HG02840 (cell line): ENCODE data around the gene WTIP.

Source experiments
- ATAC-seq: cut with Tn5 transposase; IDR thresholded peaks from one replicate; pipeline ENCODE4 v1.9.1; 2021; ENCODE audit warnings: mild to moderate bottlenecking, moderate library complexity, moderate number of reproducible peaks; ENCODE audit not compliant: unreplicated experiment, low FRiP score

The WTIP gene

DNA sequence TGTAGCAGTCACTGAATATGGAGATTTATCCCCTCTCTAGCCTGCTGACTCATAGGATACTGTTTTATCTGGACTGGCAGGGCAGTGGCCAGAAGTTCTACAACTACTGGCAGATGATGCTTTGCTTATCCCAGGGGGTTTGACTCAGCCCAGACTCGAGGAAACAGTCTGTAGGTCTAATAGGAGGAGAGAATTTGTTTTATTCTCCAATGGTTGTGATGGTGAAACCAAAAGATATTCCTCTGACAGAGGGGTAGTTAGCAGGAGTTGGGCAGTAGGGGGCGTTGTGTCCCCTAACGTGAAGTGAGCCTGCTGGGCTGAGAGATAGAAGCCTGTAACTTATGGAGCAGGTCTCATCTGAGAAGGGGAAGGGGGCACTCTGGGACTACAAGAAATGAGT, 74.9 kb downstream of the WTIP start:
- ATAC-seq: no peak

DNA sequence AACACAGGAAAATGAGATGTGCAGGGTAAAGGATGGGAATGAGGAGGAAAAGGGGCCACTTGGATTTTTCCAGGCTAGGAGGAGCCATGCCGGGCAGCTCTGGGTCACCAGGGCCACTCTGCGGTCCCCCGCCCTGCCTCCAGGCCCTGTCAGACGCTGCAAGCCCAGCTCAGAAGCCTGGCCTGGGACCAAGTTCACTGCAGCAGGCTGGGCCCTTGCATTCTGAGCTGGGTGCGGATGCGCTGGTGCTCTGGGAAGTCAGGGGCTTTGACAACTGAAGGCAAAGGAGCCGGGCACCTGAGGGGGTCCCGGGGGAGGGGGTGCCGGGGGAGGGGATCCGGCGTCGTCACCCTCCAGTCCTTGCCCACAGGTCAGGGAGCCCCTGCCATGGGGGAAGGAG, 77.5 kb downstream of the WTIP start:
- no peak for ATAC-seq

DNA sequence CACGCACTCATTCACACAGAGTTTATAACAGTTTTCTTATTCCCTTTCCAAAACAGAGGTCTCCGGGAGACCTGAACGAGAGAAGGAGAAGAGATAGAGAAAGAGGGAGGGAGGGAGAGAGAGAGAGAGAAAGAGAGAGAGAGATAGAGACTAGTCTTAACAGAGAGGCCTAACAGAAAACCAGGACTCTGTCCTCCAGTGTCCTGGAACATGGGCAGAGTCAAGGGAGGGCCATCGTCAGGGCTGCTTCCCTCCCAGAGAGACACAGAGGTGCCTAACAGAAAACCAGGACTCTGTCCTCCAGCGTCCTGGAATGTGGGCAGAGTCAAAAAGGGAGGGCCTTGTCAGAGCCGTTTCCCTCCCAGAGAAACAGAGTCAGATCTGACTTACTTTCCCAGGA, 78.7 kb downstream of the WTIP start:
- ATAC-seq: no peak
